Hematopoietic multipotent progenitor cell (in vitro differentiated cells): ENCODE results near the gene PARD3B. TPM values are rescaled to one million over a fixed set of nuclear protein-coding genes. Genes with fewer than 3 reads are reported as not detected.

Experiments used
- DNase-seq, 3 donors: peaks; one replicate each; pipeline ENCODE4 v3.0.0-alpha.2; 2011 to 2015; ENCODE audit warnings: low read depth in 2 of 3, low spot score in 2 of 3
- total RNA-seq: library from RNA; depleted of rRNA; stranded (reverse); fragments of >200 nt; gene quantifications from one replicate; pipeline ENCODE4 v1.2.3, GENCODE V29; 2012

PARD3B gene
- total RNA-seq, 1 donor, result 2.7 TPM

- DNase-seq, result no peak
These were observed 41.3 kb downstream of the PARD3B start for GRCh38 chr2:204586444-204587180.

GRCh38 chr2:204590063-204590462 is 44.8 kb downstream of the PARD3B start:
- no peak for DNase-seq

GRCh38 chr2:204591225-204591624 is 46.0 kb downstream of the PARD3B start:
- DNase-seq, result no peak

GRCh38 chr2:204604061-204604460 is 58.8 kb downstream of the PARD3B start:
- DNase-seq, result no peak

GRCh38 chr2:204608237-204608939 is 63.1 kb downstream of the PARD3B start:
- DNase-seq, result no peak

- no peak for DNase-seq
These were observed 65.8 kb downstream of the PARD3B start for GRCh38 chr2:204611017-204611631.

GRCh38 chr2:204611764-204612163 is 66.5 kb downstream of the PARD3B start:
- DNase-seq, result no peak

GRCh38 chr2:204613635-204614034 is 68.4 kb downstream of the PARD3B start:
- DNase-seq, result no peak

- no peak for DNase-seq
These were observed 70.2 kb downstream of the PARD3B start for GRCh38 chr2:204615456-204615855.

GRCh38 chr2:204625135-204625534 is 79.9 kb downstream of the PARD3B start:
- DNase-seq, result peak in 2 of 3 donors; percentile 1 to 20

- DNase-seq, result no peak
These were observed 83.8 kb downstream of the PARD3B start for GRCh38 chr2:204628926-204629712.

- no peak for DNase-seq
These were observed 87.1 kb downstream of the PARD3B start for GRCh38 chr2:204632410-204632809.

GRCh38 chr2:204634564-204634963 is 89.3 kb downstream of the PARD3B start:
- no peak for DNase-seq

GRCh38 chr2:204635478-204635877 is 90.2 kb downstream of the PARD3B start:
- no peak for DNase-seq

- DNase-seq, result no peak
These were observed 93.4 kb downstream of the PARD3B start for GRCh38 chr2:204638471-204639194.

- no peak for DNase-seq
These were observed 98.1 kb downstream of the PARD3B start for GRCh38 chr2:204643326-204643725.

- DNase-seq, result no peak
These were observed 99.9 kb downstream of the PARD3B start for GRCh38 chr2:204645018-204645773.

- DNase-seq, result no peak
These were observed 102.4 kb downstream of the PARD3B start for GRCh38 chr2:204647626-204648025.

GRCh38 chr2:204650611-204651010 is 105.3 kb downstream of the PARD3B start:
- DNase-seq, result no peak

GRCh38 chr2:204652063-204652462 is 106.8 kb downstream of the PARD3B start:
- no peak for DNase-seq
